Activated naive CD8-positive, alpha-beta T cell treated with anti-CD3 and anti-CD28 coated beads, Interleukin-2, amount 50 U/mL, for 16 hours (primary cell): ENCODE measurements around the gene ANKRD33B.

Experiments
- DNase-seq: peaks from one replicate; pipeline ENCODE4 v3.0.0-alpha.2; 2020; ENCODE audit warnings: low read depth, low spot score

ANKRD33B gene

GRCh38 chr5:10674096-10674495, 110.2 kb downstream of the ANKRD33B start:
- DNase-seq: no peak

- no peak for DNase-seq
Observed at GRCh38 chr5:10674582-10674981, 110.7 kb downstream of the ANKRD33B start.

GRCh38 chr5:10675177-10675700, 111.4 kb downstream of the ANKRD33B start:
- no peak for DNase-seq

- DNase-seq: no peak
Observed at GRCh38 chr5:10676224-10676623, 112.4 kb downstream of the ANKRD33B start.

GRCh38 chr5:10676946-10677345, 113.1 kb downstream of the ANKRD33B start:
- DNase-seq: no peak

- no peak for DNase-seq
Observed at GRCh38 chr5:10677533-10677932, 113.7 kb downstream of the ANKRD33B start.

GRCh38 chr5:10678244-10678643, 114.4 kb downstream of the ANKRD33B start:
- DNase-seq: no peak

- DNase-seq: no peak
Observed at GRCh38 chr5:10679336-10679988, 115.6 kb downstream of the ANKRD33B start.

GRCh38 chr5:10680876-10681481, 117.1 kb downstream of the ANKRD33B start:
- no peak for DNase-seq

GRCh38 chr5:10681731-10682679, 118.1 kb downstream of the ANKRD33B start:
- no peak for DNase-seq

- DNase-seq: no peak
Observed at GRCh38 chr5:10682801-10683525, 119.1 kb downstream of the ANKRD33B start.

- no peak for DNase-seq
Observed at GRCh38 chr5:10684303-10685086, 120.6 kb downstream of the ANKRD33B start.

GRCh38 chr5:10685115-10685521, 121.2 kb downstream of the ANKRD33B start:
- no peak for DNase-seq

- no peak for DNase-seq
Observed at GRCh38 chr5:10686890-10687289, 123.0 kb downstream of the ANKRD33B start.

GRCh38 chr5:10688651-10689171, 124.8 kb downstream of the ANKRD33B start:
- no peak for DNase-seq

GRCh38 chr5:10689391-10690081, 125.7 kb downstream of the ANKRD33B start:
- no peak for DNase-seq

- no peak for DNase-seq
Observed at GRCh38 chr5:10690460-10691440, 126.9 kb downstream of the ANKRD33B start.
